Mucosa of descending colon (tissue), 3 donors: ENCODE measurements around the gene RASSF7. TPM values are rescaled to one million over a fixed set of nuclear protein-coding genes. Genes with fewer than 3 reads are reported as not detected.
A peak's percentile ranks its signal among the peaks of the same experiment; 100 is the strongest.

Source experiments
- ATAC-seq: fragments of 200-7000 bp; cut with Tn5 transposase; one replicate; pipeline ENCODE4 v1.9.1; 2020; ENCODE audit warnings: mild to moderate bottlenecking, moderate library complexity
- DNase-seq, 3 donors: peaks; one replicate each; pipeline ENCODE4 v3.0.0-alpha.2; 2020
- H3K36me3 ChIP-seq: fragments of 200-600 bp; one replicate; pipeline ENCODE4 v1.8.0; 2021; ENCODE audit warnings: low read depth, mild to moderate bottlenecking
- H3K4me1 ChIP-seq: fragments of 200-600 bp; one replicate; pipeline ENCODE4 v1.8.0; 2021; ENCODE audit warnings: low read depth, mild to moderate bottlenecking
- H3K4me3 ChIP-seq: fragments of 200-600 bp; one replicate; pipeline ENCODE4 v1.8.0; 2021; ENCODE audit warnings: mild to moderate bottlenecking
- H3K9me3 ChIP-seq: fragments of 200-600 bp; one replicate; pipeline ENCODE4 v1.8.0; 2021; ENCODE audit warnings: mild to moderate bottlenecking
- intact Hi-C, 2 donors: fragments of 100-400 bp; cut with DNase I in 1 of 2; cut with micrococcal nuclease in 1 of 2; formaldehyde crosslinking; loops; one replicate each; pipeline versions ENCODE4 v1.11.0 to v1.11.1; 2022; cut with DNase I, micrococcal nuclease
- total RNA-seq, 3 donors: library from RNA; stranded (reverse); fragmentation: NEBNext Ultra II Directional in 2 of 3; extraction: Animal tissue kit (Norgen Biotek cat#: 25700) in 2 of 3; gene quantifications; one replicate each; pipeline versions ENCODE4 v1.2.1 to v1.2.4, GENCODE V29; 2021 to 2023
- TF ChIP-seq, protein P1 (sequence below): fragments of 200-600 bp; IDR thresholded peaks from one replicate; pipeline ENCODE4 v1.8.0; 2022; ENCODE audit warnings: antibody characterized with exemption, mild to moderate bottlenecking
- donor health status: DM: no; HTN: no; CAD: no; lungs with moderate emphysema.
- donor health status: DM: no; HTN: no; CAD: no.
- donor health status: DM: no; HTN: yes; CAD: no.

RASSF7 gene
- total RNA-seq, 3 donors from 2014 or later: 45.7 to 108 (median 83.7) TPM

DNA sequence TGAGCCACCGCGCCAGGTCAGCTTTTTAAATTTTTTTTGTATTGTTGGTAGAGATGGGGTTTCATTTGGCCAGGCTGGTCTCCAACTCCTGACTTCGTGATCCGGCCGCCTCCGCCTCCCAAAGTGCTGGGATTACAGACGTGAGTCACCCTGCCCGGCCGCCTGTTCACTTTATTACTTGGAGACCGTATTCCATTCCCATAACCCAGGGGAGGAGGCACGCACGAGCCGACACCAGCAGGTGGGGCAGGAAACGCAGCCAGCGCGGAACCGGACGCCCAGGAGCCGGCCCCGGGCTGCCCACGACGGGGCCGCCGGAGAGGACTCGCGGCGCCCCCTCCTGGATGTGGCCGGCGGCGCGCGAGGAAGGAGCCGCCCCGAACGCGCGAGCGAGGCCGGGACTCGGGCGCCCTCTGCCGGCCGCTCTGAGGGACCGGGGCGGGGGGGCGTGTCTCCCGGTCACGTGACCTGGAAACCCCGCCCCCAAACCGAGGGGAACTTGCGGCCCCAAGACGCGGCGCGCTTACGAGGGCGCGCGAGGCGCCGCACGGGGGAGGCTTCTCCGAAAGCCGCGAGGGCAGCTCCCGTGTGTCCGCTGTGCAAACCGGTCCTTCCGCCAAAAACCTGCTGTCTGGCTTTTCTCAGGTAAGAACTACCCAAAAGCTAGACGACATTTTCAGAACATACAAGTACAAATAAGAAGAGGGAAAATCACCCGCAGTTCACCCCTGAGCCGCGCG is 42.1 kb upstream of the RASSF7 start:
- Histone ChIP-seq H3K4me3 (peak overlapping the region; percentile 3), H3K9me3 (peaks cover 3% of the 10 kb centered on the region), H3K36me3 (no peaks in the 10 kb centered on the region), H3K4me1 (peaks cover 4% of the 10 kb centered on the region)
- ATAC-seq (peak; percentile 99), DNase-seq (peak; percentile 93 to 96 (median 95))
- TF ChIP-seq, protein P1, sequence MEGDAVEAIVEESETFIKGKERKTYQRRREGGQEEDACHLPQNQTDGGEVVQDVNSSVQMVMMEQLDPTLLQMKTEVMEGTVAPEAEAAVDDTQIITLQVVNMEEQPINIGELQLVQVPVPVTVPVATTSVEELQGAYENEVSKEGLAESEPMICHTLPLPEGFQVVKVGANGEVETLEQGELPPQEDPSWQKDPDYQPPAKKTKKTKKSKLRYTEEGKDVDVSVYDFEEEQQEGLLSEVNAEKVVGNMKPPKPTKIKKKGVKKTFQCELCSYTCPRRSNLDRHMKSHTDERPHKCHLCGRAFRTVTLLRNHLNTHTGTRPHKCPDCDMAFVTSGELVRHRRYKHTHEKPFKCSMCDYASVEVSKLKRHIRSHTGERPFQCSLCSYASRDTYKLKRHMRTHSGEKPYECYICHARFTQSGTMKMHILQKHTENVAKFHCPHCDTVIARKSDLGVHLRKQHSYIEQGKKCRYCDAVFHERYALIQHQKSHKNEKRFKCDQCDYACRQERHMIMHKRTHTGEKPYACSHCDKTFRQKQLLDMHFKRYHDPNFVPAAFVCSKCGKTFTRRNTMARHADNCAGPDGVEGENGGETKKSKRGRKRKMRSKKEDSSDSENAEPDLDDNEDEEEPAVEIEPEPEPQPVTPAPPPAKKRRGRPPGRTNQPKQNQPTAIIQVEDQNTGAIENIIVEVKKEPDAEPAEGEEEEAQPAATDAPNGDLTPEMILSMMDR: peak; percentile 99
- intact Hi-C loops: no loop called here

DNA sequence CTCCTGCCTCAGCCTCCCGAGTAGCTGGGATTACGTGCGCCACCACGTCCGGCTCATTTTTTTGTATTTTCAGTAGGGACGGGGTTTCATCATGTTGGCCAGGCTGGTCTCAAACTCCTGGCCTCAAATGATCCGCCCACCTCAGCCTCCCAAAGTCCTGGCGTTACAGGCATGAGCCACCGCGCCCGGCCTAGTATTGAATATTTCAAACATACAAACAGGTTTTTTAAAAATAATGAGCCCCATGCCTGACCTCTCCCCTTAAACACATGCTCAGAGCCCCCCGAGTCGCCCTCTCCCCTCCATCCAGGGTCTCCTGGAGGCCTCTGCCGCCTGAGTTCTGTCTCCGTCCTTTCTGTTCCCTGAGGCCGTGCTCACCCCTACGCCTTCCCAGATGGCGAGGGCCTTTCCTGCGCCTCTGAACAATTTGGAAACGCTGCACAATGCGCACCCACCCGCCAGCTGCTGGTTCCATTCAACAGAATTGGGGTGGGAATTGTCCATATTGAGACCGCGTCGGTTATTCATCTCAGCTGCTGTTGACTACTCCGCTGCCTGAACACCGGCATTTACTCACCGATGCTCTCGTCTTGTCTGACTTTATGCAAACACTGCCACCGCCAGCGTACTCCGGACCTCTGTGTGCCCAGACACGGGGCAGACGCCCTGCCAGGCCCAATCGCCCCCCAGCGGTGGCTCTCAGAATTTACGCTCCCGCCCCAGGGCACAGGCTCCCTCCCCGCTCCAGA is 40.2 kb upstream of the RASSF7 start:
- peak in 1 of 3 donors; percentile 55 for DNase-seq
- Histone ChIP-seq H3K4me3 (no peak overlapping the region), H3K4me1 (peaks cover 4% of the 10 kb centered on the region), H3K9me3 (peaks cover 3% of the 10 kb centered on the region), H3K36me3 (no peaks in the 10 kb centered on the region)
- intact Hi-C loops: no loop called here
- TF ChIP-seq, protein P1: no peak
- no peak for ATAC-seq

DNA sequence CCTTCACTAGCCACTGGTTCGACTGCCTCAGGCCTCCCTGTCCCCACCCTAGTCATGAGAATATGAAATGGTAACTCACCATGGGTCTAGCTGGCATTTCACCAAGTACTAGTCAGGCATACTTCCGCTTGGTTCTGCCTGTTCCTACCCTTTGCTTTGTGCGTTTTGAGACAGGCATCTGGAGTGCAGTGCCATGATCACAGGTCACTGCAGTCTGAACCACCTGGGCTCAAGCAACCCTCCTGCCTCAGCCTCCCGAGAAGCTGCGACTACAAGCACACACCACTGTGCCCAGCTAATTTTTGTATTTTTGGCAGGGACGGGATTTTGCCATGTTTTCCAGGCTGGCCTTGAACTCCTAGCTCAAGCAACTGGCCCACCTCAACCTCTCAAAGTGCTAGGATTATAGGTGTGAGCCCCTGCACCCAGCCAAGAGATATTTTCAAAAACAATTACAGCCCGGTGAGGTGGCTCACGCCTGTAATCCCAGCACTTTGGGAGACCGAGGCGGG is 39.5 kb upstream of the RASSF7 start:
- DNase-seq (no peak), ATAC-seq (no peak)
- Histone ChIP-seq H3K4me1 (peaks cover 4% of the 10 kb centered on the region), H3K4me3 (no peak overlapping the region), H3K36me3 (no peaks in the 10 kb centered on the region), H3K9me3 (peaks cover 3% of the 10 kb centered on the region)
- TF ChIP-seq, protein P1: no peak
- intact Hi-C loops: no loop called here

DNA sequence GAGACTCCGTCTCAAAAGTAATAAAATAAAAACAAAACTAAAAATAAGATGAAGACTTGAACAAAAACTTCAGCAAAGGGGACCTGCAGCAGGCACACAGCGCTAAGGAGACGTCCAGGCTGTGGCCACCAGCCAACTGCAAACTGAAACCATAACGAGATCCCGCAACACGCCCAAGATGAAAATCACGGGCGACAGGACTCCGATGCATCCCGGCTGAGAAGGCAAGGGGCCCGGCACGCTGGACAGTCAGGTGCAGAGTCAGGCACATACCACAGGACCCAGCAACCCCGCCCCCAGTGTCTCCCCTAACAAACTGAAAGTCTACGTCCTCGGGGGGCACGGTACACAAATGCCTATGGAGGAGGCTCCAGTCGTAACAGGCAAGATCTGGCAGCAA is 34.6 kb upstream of the RASSF7 start:
- intact Hi-C loops: no loop called here
- H3K4me1 ChIP-seq: no peaks in the 10 kb centered on the region
- no peak overlapping the region for H3K4me3 ChIP-seq

DNA sequence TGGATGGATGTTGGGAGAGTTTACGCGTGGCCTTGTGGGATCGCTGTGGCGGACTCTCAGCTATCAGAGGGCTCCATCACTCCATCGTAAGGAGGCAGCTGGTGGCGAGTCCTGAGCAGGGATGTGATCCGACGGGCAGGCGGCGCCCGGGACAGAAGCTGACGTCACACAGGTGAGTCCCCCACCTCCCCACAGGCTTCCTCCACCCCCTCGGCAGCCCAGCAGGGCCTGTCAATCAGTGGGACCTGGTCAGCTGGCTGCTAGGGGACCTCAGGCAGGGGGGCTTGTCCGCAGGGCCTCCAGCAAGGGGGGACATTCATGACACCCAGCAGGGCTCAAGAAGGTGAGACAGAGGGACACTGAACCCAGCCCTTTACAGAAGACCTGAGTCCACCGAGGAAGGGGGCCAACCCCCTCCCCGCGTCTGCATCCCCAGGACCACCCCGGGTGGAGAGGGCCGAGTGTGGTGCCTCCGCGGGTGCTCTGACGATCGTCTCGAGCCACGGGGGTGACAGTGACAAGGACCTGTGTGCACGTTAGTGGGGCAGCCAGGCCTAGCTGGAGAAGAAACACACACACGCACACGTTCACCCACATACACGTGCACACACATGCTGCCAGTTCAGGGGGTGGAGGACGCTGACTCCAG is 32.5 kb upstream of the RASSF7 start:
- no peak overlapping the region for H3K4me3 ChIP-seq
- H3K9me3 ChIP-seq: no peaks in the 10 kb centered on the region
- no peaks in the 10 kb centered on the region for H3K4me1 ChIP-seq
- peak in 1 of 3 donors; percentile 21 for DNase-seq
- TF ChIP-seq, protein P1: no peak
- intact Hi-C loops: no loop called here
- no peak for ATAC-seq
- no peaks in the 10 kb centered on the region for H3K36me3 ChIP-seq

More for the DNA sequence above, 34.6 kb upstream of the RASSF7 start:
- ATAC-seq (no peak), DNase-seq (peak in 1 of 3 donors; percentile 17)
- H3K9me3 ChIP-seq: no peaks in the 10 kb centered on the region
- H3K36me3 ChIP-seq: no peaks in the 10 kb centered on the region
- TF ChIP-seq, protein P1: no peak
